Loucy (cell line): ENCODE data around the gene DGCR8.

Experiments
- CTCF ChIP-seq: fragments of 200-600 bp; sonication (generic); conservative IDR thresholded peaks from 2 replicates; pipeline ENCODE4 v1.5.1; 2014; ENCODE audit warnings: mild to moderate bottlenecking, antibody characterized with exemption, low read length
- EZH2phosphoT487 ChIP-seq: fragments of 200-600 bp; IDR thresholded peaks from 2 replicates; pipeline ENCODE4 v1.6.1; 2018; ENCODE audit warnings: antibody characterized with exemption, mild to moderate bottlenecking, moderate library complexity, borderline replicate concordance

GRCh38 chr22:20080445-20080775 is 369 bp downstream of the DGCR8 start:
- TF ChIP-seq CTCF (no peak), EZH2phosphoT487 (no peak)
